ENCODE data around the gene ADPRH.
"Not testable (repeated sequence)": the region's sequence is repeated elsewhere in the genome, so short reads cannot be mapped to it uniquely, and the experiment has no call there.

The ADPRH gene

GRCh38 chr3:119560160-119560559 is 19.1 kb upstream of the ADPRH start:
- DNase-seq: no peak

GRCh38 chr3:119562307-119562961 is 16.9 kb upstream of the ADPRH start:
- no peak for DNase-seq

- DNase-seq: not testable (repeated sequence)
Observed at GRCh38 chr3:119563334-119563733, 16.0 kb upstream of the ADPRH start.

GRCh38 chr3:119569156-119569555 is 10.1 kb upstream of the ADPRH start:
- DNase-seq: no peak

GRCh38 chr3:119570229-119570628 is 9.1 kb upstream of the ADPRH start:
- no peak for DNase-seq

- DNase-seq: no peak
Observed at GRCh38 chr3:119571230-119571629, 8.1 kb upstream of the ADPRH start.

- no peak for DNase-seq
Observed at GRCh38 chr3:119571688-119572087, 7.6 kb upstream of the ADPRH start.

GRCh38 chr3:119575507-119575906 is 3.8 kb upstream of the ADPRH start:
- DNase-seq: no peak

GRCh38 chr3:119580067-119580760 is 922 bp downstream of the ADPRH start:
- DNase-seq: no peak

GRCh38 chr3:119582178-119582577 is 2.9 kb downstream of the ADPRH start:
- DNase-seq: no peak

GRCh38 chr3:119585208-119585607 is 5.9 kb downstream of the ADPRH start:
- no peak for DNase-seq

GRCh38 chr3:119585856-119586570 is 6.7 kb downstream of the ADPRH start:
- no peak for DNase-seq

- DNase-seq: no peak
Observed at GRCh38 chr3:119586733-119587172, 7.5 kb downstream of the ADPRH start.

- DNase-seq: no peak
Observed at GRCh38 chr3:119588112-119588511, 8.8 kb downstream of the ADPRH start.

- DNase-seq: no peak
Observed at GRCh38 chr3:119589102-119589773, 9.9 kb downstream of the ADPRH start.

GRCh38 chr3:119590706-119591105 is 11.4 kb downstream of the ADPRH start:
- DNase-seq: no peak

GRCh38 chr3:119592861-119593260 is 13.6 kb downstream of the ADPRH start:
- DNase-seq: no peak

GRCh38 chr3:119594066-119594465 is 14.8 kb downstream of the ADPRH start:
- no peak for DNase-seq

GRCh38 chr3:119594929-119595328 is 15.6 kb downstream of the ADPRH start:
- not testable (repeated sequence) for DNase-seq

GRCh38 chr3:119595639-119596334 is 16.5 kb downstream of the ADPRH start:
- no peak for DNase-seq

GRCh38 chr3:119596398-119596797 is 17.1 kb downstream of the ADPRH start:
- no peak for DNase-seq

GRCh38 chr3:119597548-119598288 is 18.4 kb downstream of the ADPRH start, which contains the start of gene PLA1A:
Gene PLA1A, plus strand, starts transcription at chr3:119597885. Its CDS starts 29 bp downstream, at chr3:119597914.
- DNase-seq: no peak
